Choroid plexus epithelial cell (primary cell): Measurements from ENCODE around the gene ADARB2.

Source experiments
- DNase-seq: peaks from one replicate; pipeline ENCODE4 v3.0.0-alpha.2; 2010; ENCODE audit warnings: low read depth
- H3K4me3 ChIP-seq: 2 replicates; pipeline ENCODE4 v1.5.1; 2011; ENCODE audit warnings: low read depth, mild to moderate bottlenecking, control low read depth, low read length, moderate library complexity
- TF ChIP-seq, protein P1 (sequence below): conservative IDR thresholded peaks from 2 replicates; pipeline ENCODE4 v1.5.1; 2011; ENCODE audit warnings: low read depth, mild to moderate bottlenecking, control low read depth, inconsistent platforms, low read length, moderate library complexity

The ADARB2 gene

DNA sequence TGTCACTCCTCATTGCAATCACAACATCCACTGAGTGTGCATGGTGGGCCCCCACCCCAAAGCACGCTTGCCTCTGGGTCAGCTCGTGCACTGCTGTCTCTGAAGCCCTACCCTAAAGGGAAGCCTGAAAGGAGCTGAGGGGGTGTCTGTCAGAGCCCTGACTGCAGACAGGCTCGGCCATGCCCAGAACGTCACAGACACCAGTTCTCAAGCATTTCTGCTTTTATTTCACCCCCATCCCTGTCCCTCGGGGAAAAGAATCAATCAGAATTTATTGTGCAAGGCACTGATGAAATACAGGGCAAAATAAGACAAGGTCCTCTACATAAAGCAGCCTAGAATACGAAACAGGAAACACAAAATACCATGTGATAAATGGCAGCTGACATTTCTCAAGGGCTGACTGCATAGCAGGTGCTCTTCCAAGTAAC lies 449.3 kb downstream of the ADARB2 start:
- TF ChIP-seq, protein P1, sequence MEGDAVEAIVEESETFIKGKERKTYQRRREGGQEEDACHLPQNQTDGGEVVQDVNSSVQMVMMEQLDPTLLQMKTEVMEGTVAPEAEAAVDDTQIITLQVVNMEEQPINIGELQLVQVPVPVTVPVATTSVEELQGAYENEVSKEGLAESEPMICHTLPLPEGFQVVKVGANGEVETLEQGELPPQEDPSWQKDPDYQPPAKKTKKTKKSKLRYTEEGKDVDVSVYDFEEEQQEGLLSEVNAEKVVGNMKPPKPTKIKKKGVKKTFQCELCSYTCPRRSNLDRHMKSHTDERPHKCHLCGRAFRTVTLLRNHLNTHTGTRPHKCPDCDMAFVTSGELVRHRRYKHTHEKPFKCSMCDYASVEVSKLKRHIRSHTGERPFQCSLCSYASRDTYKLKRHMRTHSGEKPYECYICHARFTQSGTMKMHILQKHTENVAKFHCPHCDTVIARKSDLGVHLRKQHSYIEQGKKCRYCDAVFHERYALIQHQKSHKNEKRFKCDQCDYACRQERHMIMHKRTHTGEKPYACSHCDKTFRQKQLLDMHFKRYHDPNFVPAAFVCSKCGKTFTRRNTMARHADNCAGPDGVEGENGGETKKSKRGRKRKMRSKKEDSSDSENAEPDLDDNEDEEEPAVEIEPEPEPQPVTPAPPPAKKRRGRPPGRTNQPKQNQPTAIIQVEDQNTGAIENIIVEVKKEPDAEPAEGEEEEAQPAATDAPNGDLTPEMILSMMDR, result no peak
- DNase-seq, result no peak
- no peak overlapping the region for H3K4me3 ChIP-seq

DNA sequence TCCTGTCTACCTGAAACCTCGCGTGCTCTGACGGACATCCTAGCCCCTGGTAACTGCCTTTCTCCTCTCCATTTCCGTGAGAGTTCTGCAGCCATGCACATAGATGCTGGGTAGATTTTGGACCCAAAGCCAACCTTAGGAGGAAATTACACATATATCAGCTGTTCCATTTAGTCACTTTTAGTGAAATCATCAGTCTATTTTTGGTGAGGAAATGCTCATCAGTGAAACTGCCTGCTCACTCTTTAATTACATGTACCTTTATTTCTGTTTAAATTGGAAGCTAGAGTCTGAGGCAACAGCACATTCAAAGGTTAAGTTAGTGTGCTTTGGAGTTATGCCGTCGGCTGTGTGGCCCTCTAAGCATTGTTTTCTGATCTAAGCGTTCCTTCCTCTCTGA lies 449.8 kb downstream of the ADARB2 start:
- TF ChIP-seq, protein P1, result no peak
- DNase-seq, result no peak
- H3K4me3 ChIP-seq, result no peak overlapping the region

DNA sequence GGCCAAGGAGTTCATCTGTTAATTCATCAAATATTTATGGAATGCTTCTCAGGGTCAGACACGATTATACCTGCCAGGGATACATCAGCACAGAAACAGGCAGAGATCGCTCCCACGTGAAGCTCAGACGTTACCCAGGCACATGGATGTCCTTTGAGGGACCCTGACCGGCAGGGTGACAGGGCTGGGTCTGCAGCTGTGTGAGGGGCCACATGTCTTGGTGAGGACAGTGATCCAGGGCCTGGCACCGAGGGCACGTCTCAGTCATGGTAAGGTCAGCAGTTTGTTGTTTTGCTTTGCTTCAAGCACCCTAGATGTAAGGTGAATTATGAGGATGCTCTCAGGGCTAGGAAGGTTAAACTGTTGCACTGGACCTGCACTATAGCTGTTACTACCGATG lies 453.2 kb downstream of the ADARB2 start:
- no peak for DNase-seq
- TF ChIP-seq, protein P1, result no peak

DNA sequence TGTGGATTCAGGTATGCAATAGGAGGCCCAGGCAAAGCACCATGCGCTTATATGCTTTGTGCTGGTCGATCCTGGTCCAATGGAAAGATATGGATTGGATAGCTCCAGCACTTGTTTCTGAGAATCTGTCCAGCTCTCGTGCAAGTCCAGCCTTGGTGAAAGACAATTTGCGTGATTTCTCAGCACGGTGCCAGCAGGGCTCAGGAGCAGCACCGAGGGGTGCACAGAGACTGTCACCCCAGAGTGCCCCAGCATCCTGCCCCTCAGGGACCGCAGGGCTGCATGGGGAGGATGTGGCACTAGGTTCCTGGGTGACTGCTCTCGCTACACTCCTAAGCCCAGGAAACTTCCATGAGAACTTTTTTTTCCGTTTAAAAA lies 455.9 kb downstream of the ADARB2 start:
- DNase-seq, result no peak

More for the DNA sequence above, 453.2 kb downstream of the ADARB2 start:
- H3K4me3 ChIP-seq, result no peak overlapping the region

DNA sequence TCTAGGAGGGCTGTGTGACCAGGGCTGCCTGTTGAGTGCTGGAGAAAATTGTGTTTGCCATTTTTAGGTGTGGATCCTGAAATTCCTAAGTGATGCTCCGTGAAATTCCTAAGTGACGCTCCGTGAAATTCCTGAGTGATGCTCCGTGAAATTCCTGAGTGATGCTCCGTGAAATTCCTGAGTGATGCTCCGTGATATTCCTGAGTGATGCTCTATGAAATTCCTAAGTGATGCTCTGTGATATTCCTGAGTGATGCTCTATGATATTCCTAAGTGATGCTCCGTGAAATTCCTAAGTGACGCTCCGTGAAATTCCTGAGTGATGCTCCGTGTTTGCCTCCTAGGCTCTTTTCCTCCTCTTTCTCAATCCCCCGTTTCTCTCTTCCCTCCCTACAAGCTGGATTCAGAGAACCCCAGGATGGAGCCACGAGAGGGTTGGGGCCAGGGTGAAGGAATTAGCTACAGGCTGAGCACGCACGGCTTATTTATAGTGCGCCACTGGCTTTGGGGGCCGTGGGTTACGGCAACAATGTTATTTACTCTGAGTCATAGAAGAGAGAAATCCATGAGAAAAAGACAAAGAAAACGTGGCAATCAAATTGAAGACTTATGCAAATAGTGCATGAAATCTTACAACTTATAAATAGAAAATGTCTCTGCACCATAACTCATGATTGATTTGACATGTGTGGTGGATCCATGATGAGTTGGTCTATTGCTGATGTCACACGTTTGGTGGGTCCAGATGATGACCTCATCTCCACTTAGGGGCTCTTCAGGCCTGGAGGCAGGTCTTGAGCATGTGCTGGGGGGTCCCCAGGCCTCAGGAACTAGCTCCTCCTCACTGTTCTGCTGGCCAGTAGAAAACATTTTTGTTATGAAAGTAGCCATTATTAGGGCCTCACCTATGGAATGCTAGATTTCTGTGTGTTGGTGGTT lies 456.6 kb downstream of the ADARB2 start:
- DNase-seq, result no peak
- H3K4me3 ChIP-seq, result no peak overlapping the region
- TF ChIP-seq, protein P1, result no peak

More for the DNA sequence above, 455.9 kb downstream of the ADARB2 start:
- TF ChIP-seq, protein P1, result no peak
- no peak overlapping the region for H3K4me3 ChIP-seq

DNA sequence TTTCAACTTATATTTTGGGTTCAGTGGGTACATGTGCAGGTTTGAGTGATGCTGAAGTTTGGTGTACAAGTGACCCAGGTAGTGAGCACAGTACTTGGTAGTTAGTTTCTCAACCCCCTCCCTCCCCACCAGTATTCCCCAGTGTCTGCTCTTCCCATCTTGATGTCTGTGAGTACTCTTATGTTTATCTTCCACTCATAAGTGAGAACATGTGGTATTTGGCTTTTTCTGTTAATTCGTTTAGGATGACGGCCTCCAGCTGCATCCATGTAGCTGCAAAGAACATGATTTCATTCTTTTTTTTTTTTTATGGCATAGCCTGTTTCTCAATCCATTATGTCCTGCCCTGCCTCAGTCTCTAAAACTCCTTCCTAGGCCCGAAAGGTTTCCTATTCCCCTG lies 459.0 kb downstream of the ADARB2 start:
- TF ChIP-seq, protein P1, result no peak
- DNase-seq, result no peak

More for the DNA sequence above, 459.0 kb downstream of the ADARB2 start:
- H3K4me3 ChIP-seq, result no peak overlapping the region
